Activated CD4-positive, alpha-beta T cell treated with anti-CD3 and anti-CD28 coated beads, Interleukin-2, amount 50 U/mL, for 48 hours (primary cell): ENCODE results near the gene TLR5.
A peak's percentile ranks its signal among the peaks of the same experiment; 100 is the strongest.
"Not testable (repeated sequence)": the region's sequence is repeated elsewhere in the genome, so short reads cannot be mapped to it uniquely, and the experiment has no call there.

Experiments used
- DNase-seq, 2 experiments: peaks; one replicate each; pipeline ENCODE4 v3.0.0-alpha.2; 2020

Gene TLR5

DNA sequence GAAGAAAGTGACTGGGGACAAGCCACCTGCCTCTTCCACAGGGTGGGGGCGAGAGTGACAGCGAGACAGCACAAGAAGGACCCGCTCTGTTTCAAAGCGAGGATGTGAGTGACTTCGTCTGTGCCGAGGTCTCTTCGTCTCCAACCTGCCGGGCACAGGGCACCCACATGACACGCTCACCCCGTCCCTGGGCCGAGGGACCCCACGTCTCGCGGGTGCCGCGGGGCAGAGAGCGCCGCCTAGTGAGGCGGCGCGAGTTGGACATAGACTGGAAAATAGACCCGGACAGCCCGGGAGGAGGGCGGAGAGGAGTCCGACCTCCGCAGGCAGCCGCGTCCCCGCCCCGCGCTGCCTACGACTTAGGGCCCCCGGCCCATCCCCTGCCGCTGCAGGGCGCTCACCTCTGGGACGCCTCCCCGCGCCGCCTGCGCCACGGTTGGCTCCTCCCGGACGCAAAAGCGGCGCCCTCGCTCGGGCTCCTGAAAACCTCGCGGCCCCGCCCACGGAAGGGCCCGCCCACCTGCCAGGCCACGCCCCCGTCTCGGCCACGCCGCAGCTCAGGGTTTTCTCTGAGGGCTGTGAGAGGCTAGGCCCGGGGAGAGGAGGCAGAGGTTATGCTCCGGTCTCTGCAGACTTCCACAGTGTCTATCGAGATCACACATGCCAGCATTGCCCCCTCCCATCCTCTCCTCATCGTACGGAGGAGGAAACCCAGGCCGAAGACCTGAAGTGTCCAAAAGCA, at the start of gene TLR5:
TLR5 (minus strand) TSS at position 454 of the 742 bp plus-strand sequence. CDS start 30,217 bp downstream, outside the sequence.
- peak; percentile 91 to 93 for DNase-seq

GRCh38 chr1:223189903-223190724, 47.1 kb upstream of the TLR5 start:
- peak; percentile 60 to 74 for DNase-seq

DNA sequence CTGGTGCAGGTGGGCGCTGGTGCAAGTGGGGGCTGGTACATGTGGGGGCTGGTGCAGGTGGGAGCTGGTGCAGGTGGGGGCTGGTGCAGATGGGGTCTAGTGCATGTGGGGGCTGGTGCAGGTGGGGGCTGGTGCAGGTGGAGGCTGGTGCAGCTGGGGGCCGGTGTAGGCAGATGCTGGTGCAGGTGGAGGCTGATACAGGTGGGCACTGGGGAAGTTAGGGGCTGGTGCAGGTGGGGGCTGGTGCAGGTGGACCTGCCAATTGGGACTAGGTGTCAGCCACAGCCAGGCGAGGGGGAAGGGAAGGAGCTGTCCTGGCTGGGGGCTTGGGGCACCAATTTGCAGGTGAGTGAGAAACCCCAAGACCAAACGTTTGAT, 46.5 kb upstream of the TLR5 start:
- DNase-seq, result no peak

GRCh38 chr1:223188618-223189356, 45.7 kb upstream of the TLR5 start:
- DNase-seq, result no peak

DNA sequence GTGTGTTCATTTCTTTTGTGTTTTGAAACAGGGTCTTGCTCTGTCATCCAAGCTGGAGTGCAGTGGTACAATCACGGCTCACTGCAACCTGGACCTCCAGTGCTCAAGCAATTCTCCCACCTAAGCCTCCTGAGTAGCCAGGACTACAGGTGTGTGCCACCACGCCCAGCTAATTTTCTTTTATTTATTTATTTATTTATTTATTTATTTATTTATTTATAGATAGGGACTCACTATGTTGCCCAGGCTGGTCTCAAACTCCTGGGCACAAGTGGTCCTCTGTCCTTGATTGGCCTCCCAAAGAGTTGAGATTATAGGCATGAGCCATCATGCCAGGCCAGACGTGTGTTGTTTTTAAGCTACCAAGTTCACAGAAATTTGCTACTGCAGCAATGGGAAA, 43.8 kb upstream of the TLR5 start:
- DNase-seq, result no peak

- DNase-seq, result no peak
These were observed 40.3 kb upstream of the TLR5 start for GRCh38 chr1:223183268-223183862.

GRCh38 chr1:223180731-223181321, 37.8 kb upstream of the TLR5 start:
- DNase-seq, result no peak

DNA sequence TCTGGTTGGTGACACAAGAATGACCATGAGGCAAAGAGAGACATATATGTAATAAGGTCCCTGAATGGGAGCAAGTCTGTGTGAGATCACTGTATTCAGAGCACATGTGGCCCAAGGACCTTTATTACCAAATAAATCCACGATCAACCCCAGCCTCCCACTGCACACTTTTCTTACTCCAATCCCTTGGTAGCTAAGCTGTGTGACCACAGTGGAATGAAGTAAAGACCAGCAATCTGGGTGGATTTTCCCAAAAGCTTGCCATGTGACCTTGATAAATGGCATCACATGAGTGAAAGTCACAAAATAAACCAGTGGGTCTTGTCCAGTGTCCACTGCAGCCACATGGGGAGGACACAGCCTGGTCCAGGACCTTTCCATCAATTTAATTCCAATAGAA, 36.7 kb upstream of the TLR5 start:
- no peak for DNase-seq

DNA sequence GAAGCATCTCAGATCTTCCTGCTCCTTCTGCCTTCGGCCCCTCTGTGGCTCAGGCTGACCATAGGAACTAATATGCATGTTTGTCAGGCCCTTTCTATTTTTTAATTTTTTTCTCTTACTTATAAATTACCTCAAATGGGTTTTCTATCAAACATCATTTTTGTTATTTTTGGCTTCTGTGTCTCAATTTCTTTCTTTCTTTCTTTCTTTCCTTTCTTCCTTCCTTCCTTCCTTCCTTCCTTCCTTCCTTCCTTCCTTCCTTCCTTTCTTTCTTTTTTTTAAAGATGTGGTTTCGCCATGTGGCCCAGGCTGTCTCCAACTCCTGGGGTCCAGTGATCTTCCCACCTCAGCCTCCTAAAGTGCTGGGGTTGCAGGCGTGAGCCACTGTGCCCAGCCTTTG, 36.2 kb upstream of the TLR5 start:
- DNase-seq, result no peak

DNA sequence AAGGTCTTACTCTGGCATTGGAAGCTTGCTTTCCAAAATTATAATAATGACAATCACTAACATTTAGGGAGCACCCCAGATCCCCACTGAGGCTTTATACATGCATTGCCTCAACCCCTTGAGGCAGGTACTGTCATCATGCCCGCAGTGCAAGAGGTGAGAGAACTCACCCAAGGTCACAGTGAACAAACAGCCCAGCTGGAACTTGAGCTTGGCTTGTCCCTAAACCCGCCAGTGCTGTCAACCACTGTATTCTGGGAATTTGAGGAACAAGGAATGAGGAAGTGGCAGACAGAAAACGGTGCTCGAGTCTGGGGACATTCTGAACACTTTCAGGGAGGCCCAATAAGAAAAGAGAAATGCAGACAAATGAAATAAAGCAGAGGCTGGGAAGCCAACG, 34.6 kb upstream of the TLR5 start:
- no peak for DNase-seq

DNA sequence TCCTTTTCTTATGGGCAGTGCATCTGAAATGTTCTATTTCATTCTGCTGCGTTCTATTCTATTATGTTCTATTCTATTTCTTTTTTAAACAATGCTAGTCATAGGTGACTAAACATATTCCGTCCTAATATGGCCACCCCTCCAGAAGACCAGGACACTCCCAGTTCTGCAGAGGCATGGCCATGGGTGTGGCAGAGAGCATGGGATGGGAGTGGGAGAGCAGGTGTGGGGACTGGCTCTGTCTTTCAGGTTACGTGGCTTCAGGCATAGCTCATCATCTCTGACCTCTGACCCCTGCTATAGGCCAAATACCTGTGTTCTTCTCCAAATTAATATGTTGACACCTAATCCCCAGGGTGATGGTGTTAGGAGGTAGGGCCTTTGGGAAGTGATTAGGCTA, 33.4 kb upstream of the TLR5 start:
- no peak for DNase-seq

DNA sequence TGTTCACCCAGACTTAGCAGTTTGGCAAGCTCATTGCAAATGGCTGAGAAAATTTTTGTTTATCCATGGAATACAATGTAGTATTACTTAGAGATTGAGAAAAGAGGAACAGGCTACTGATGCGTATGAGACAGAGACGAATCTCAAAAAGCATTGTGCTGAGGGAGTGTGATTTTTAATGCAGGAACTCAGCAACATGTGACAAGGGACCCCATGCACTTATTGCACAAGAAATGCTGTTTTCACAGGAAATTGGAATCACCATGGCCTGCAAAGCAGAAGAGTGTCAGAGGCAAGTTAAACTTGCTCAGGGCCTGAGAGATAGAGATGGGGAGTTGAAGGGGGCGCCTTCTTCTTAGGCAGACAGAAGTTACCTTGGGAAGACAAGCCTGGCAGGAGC, 32.6 kb upstream of the TLR5 start:
- DNase-seq, result no peak

- no peak for DNase-seq
These were observed 32.0 kb upstream of the TLR5 start for GRCh38 chr1:223175032-223175431.

DNA sequence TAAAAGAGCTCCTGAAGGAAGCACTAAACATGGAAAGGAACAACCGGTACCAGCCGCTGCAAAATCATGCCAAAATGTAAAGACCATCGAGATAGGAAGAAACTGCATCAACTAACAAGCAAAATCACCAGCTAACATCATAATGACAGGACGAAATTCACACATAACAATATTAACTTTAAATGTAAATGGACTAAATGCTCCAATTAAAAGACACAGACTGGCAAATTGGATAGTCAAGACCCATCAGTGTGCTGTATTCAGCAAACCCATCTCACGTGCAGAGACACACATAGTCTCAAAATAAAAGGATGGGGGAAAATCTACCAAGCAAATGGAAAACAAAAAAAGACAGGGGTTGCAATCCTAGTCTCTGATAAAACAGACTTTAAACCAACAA, 26.4 kb upstream of the TLR5 start:
- not testable (repeated sequence) for DNase-seq

GRCh38 chr1:223161321-223161720, 18.3 kb upstream of the TLR5 start:
- DNase-seq, result no peak

DNA sequence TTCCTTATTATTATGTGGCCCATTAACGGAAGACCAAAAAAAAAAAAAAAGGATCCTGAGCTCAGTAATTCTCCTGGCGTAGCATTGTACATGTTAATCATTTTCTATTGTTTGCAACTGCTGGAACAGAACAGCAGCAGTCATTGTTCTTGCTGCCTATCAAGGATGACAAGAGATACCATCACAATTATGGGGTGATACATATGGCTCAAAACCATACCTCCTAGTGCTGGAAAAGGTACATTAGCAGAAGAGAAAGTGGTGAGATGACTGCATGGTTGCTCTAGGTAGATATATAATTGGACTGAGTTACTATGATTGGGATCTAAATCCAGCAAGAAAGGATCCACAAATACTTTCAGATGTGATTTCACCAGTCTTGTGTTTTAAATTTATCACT, 13.3 kb upstream of the TLR5 start:
- no peak for DNase-seq

GRCh38 chr1:223155153-223155552, 12.1 kb upstream of the TLR5 start:
- DNase-seq, result no peak

- DNase-seq, result no peak
These were observed 10.4 kb upstream of the TLR5 start for GRCh38 chr1:223153177-223154119.

DNA sequence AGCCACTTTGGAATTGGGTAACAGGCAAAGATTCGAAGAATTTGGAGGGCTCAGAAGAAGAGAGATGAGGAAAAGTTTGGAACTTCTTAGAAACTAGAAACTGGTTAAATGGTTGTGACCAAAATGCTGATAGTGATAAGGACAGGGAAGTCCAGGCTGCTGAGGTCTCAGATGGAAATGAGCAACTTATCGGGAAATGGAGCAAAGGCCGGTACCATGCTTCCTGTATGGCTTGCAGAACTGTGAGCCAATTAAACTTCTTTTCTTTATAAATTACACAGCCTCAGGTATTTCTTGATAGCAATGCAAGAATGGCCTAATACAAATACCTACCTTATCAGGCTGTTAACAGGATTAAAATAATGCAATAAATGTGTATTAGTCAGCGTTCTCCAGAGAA, 9.4 kb upstream of the TLR5 start:
- DNase-seq, result no peak

- no peak for DNase-seq
These were observed 7.4 kb upstream of the TLR5 start for GRCh38 chr1:223150443-223150842.

DNA sequence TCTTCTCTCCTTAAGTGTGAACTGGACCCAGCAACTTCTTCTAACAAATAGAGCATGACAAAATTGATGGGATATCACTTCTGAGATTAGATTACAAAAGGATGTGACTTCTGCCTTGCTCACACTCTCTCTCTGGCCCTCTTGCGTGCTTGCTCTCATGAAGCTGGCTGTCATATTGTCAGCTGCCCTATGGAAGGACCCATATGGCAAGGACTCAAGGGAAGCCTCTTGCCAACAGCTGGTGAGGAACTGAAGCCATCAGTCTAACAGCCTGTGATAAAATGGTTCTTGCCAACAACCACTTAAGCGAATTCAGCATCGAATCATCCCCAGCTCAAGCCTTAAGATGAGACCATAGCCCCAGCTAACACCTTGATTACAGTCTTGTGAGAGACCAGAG, 4.8 kb upstream of the TLR5 start:
- DNase-seq, result no peak

- no peak for DNase-seq
These were observed 4.4 kb upstream of the TLR5 start for GRCh38 chr1:223147409-223147808.
